HEK293 (cell line): ENCODE results near the gene NFKB1.

Experiments used
- ZBTB7A ChIP-seq: fragments of 450-650 bp; formaldehyde crosslinking; IDR thresholded peaks from 2 replicates; pipeline ENCODE4 v1.5.1; 2016; ENCODE audit warnings: low read depth, missing biosample characterization, missing genetic modification characterization
- ZNF133 ChIP-seq: fragments of 450-650 bp; formaldehyde crosslinking; IDR thresholded peaks from 2 replicates; pipeline ENCODE4 v1.5.1; 2016; ENCODE audit warnings: missing biosample characterization, missing genetic modification characterization
- ZNF138 ChIP-seq: fragments of 450-650 bp; formaldehyde crosslinking; IDR thresholded peaks from 2 replicates; pipeline ENCODE4 v1.5.1; 2016; ENCODE audit warnings: missing biosample characterization, missing genetic modification characterization, borderline replicate concordance
- ZNF175 ChIP-seq: fragments of 450-650 bp; formaldehyde crosslinking; IDR thresholded peaks from 2 replicates; pipeline ENCODE4 v1.5.1; 2016; ENCODE audit warnings: missing biosample characterization, missing genetic modification characterization
- ZNF341 ChIP-seq: fragments of 450-650 bp; formaldehyde crosslinking; IDR thresholded peaks from 2 replicates; pipeline ENCODE4; 2016; ENCODE audit warnings: low read depth, missing biosample characterization, missing genetic modification characterization
- TF ChIP-seq, protein P1 (sequence below): fragments of 450-650 bp; formaldehyde crosslinking; IDR thresholded peaks from 2 replicates; pipeline ENCODE4 v1.5.1; 2016; ENCODE audit warnings: missing biosample characterization, missing genetic modification characterization
- TF ChIP-seq, protein P2 (sequence below): fragments of 450-650 bp; formaldehyde crosslinking; IDR thresholded peaks from 2 replicates; pipeline ENCODE4 v1.5.1; 2017; ENCODE audit warnings: missing biosample characterization, mild to moderate bottlenecking, missing genetic modification characterization, moderate library complexity
- TF ChIP-seq, protein P3 (sequence below): fragments of 450-650 bp; formaldehyde crosslinking; conservative IDR thresholded peaks from 2 replicates; pipeline ENCODE4 v1.5.1; 2016; ENCODE audit warnings: low read depth, missing biosample characterization, missing genetic modification characterization

DNA sequence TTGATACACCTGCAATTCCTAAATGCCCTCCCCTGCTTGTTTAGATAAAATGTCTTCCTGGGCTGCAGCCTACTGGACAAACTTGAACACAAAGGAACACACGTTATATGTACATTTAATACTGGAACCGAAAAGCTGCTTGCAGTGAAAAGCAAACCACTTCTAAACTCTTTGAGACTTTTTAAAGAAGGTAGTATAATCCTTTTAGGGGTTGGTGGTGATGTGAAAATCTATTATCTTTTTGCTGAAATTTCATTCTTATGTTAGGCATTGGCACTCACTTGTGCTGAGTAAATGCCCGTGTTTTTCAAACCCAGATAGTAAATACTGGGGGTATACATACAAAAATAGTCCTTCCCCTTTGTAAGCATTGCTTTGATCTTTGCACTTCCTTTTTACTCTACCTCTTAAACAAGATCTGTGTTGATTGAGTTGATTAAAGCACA is 2.2 kb downstream of the NFKB1 start:
- no peak for TF ChIP-seq ZNF175 (tag by site-specific recombination)
- TF ChIP-seq, protein P1, sequence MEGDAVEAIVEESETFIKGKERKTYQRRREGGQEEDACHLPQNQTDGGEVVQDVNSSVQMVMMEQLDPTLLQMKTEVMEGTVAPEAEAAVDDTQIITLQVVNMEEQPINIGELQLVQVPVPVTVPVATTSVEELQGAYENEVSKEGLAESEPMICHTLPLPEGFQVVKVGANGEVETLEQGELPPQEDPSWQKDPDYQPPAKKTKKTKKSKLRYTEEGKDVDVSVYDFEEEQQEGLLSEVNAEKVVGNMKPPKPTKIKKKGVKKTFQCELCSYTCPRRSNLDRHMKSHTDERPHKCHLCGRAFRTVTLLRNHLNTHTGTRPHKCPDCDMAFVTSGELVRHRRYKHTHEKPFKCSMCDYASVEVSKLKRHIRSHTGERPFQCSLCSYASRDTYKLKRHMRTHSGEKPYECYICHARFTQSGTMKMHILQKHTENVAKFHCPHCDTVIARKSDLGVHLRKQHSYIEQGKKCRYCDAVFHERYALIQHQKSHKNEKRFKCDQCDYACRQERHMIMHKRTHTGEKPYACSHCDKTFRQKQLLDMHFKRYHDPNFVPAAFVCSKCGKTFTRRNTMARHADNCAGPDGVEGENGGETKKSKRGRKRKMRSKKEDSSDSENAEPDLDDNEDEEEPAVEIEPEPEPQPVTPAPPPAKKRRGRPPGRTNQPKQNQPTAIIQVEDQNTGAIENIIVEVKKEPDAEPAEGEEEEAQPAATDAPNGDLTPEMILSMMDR (tag by site-specific recombination): no peak
- TF ChIP-seq, protein P2, sequence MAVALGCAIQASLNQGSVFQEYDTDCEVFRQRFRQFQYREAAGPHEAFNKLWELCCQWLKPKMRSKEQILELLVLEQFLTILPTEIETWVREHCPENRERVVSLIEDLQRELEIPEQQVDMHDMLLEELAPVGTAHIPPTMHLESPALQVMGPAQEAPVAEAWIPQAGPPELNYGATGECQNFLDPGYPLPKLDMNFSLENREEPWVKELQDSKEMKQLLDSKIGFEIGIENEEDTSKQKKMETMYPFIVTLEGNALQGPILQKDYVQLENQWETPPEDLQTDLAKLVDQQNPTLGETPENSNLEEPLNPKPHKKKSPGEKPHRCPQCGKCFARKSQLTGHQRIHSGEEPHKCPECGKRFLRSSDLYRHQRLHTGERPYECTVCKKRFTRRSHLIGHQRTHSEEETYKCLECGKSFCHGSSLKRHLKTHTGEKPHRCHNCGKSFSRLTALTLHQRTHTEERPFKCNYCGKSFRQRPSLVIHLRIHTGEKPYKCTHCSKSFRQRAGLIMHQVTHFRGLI (tag by site-specific recombination): no peak
- no peak for TF ChIP-seq ZNF138 (tag by site-specific recombination)
- TF ChIP-seq ZNF133: no peak
- TF ChIP-seq, protein P3, sequence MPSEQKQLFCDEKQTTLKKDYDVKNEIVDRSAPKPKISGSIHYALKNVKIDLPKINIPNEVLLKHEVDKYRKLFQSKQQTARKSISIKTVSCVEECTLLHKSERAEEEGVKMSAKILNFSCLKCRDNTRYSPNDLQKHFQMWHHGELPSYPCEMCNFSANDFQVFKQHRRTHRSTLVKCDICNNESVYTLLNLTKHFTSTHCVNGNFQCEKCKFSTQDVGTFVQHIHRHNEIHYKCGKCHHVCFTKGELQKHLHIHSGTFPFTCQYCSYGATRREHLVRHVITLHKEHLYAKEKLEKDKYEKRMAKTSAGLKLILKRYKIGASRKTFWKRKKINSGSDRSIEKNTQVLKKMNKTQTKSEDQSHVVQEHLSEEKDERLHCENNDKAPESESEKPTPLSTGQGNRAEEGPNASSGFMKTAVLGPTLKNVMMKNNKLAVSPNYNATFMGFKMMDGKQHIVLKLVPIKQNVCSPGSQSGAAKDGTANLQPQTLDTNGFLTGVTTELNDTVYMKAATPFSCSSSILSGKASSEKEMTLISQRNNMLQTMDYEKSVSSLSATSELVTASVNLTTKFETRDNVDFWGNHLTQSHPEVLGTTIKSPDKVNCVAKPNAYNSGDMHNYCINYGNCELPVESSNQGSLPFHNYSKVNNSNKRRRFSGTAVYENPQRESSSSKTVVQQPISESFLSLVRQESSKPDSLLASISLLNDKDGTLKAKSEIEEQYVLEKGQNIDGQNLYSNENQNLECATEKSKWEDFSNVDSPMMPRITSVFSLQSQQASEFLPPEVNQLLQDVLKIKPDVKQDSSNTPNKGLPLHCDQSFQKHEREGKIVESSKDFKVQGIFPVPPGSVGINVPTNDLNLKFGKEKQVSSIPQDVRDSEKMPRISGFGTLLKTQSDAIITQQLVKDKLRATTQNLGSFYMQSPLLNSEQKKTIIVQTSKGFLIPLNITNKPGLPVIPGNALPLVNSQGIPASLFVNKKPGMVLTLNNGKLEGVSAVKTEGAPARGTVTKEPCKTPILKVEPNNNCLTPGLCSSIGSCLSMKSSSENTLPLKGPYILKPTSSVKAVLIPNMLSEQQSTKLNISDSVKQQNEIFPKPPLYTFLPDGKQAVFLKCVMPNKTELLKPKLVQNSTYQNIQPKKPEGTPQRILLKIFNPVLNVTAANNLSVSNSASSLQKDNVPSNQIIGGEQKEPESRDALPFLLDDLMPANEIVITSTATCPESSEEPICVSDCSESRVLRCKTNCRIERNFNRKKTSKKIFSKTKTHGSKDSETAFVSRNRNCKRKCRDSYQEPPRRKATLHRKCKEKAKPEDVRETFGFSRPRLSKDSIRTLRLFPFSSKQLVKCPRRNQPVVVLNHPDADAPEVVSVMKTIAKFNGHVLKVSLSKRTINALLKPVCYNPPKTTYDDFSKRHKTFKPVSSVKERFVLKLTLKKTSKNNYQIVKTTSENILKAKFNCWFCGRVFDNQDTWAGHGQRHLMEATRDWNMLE: no peak
- no peak for TF ChIP-seq ZNF341
- TF ChIP-seq ZBTB7A (tag by site-specific recombination): no peak
